ENCODE data around the gene IKBKE.

The IKBKE gene

DNA sequence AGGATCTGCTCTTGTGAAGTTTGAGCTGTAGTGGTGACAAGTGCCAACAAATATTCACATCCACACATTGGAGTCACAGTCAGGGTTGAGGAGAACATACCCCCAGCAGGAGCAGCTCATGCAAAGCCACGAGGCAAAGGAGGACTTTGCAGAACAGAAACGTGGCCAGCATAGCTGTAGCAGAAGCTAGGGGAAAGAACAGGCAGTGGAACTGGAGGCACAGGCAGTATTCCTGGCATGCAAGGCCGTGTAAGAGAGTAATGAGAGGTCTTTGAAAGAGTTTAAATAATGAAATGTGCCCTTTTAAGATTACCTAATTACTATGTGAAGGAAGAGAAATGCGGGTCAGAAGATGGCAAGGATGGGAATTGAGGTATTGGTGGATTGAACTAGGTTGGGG is 40.9 kb upstream of the IKBKE start:
- no peak overlapping the region for H3K4ac ChIP-seq (ENCODE audit: low read length)

DNA sequence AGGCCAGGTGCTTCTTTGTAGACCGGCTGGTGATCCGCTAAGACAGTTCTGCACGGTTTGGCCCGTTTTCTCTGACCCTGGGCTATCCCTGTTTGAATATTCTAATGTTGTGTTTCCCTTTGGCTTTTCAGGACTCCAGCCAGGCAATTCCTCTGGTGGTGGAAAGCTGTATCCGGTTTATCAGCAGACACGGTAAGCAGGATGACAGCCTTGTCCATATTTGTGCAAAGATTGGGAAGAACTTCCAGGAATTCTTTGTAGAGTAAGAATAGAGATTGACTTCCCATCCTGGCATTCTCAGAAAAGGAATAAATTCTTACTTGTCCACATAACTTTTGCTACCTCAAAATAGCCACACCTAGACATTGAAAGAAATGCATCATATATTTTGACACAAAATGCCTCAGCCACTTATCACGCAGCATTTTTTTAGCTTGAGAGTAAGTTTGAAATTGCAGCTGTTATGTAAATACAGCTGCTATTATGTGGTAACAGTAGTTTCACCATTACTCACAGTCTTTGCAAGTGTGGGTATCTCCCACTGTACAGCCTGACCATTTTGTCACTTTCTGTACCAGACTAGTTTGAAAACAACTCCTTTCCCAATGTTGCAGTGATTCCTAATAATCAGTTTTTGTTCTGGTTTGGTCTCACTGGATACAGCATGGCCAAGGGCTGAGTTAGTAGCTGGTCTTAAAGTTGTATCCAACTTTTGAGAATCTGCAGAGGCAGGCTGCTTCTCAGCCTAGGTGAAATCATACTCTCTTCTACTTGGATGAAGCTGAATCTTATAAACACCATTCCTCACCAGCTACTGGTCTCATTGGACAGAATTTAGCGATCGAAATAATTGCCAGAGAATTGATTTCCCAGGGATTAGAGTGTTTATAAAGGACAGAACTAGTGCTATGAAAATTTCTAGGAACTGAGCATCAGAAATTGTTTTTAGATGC is 40.0 kb upstream of the IKBKE start:
- Histone ChIP-seq H3K4me1 (ENCODE audit: control insufficient read depth in 2 of 2, insufficient read depth in 1 of 2, low read depth in 1 of 2, low read length in 2 of 2) (no peaks in the 10 kb centered on the region), H2BK12ac (ENCODE audit: low read length) (no peak overlapping the region), H3K18ac (ENCODE audit: low read length) (no peak overlapping the region), H2AFZ (ENCODE audit: low read length) (no peak overlapping the region), H2AK5ac (ENCODE audit: low read depth, low read length) (no peak overlapping the region), H3K27me3 (ENCODE audit: control insufficient read depth in 3 of 3, insufficient read depth in 3 of 3, low read depth in 1 of 3, low read length in 3 of 3) (no peaks in the 10 kb centered on the region), H3K14ac (ENCODE audit: low read length) (no peak overlapping the region), H2BK5ac (ENCODE audit: low read length) (no peak overlapping the region), H4K8ac (ENCODE audit: low read depth, low read length) (no peak overlapping the region), H2BK15ac (ENCODE audit: low read length) (no peak overlapping the region), H3K23ac (ENCODE audit: low read depth, low read length, poor library complexity) (no peak overlapping the region), H3K9me3 (replicated peaks in 1 of 2; ENCODE audit: control insufficient read depth in 2 of 2, insufficient read depth in 1 of 2, low read depth in 1 of 2, low read length in 2 of 2) (no peaks in the 10 kb centered on the region), H3K4ac (ENCODE audit: low read length) (no peak overlapping the region), H3K4me3 (ENCODE audit: low read length in 2 of 2) (no peak overlapping the region), H3K36me3 (replicated peaks in 1 of 2; ENCODE audit: control insufficient read depth in 2 of 2, insufficient read depth in 2 of 2, low read length in 2 of 2) (peaks cover 12 to 99% of the 10 kb centered on the region in 2 donors), H2BK120ac (ENCODE audit: low read depth, low read length) (no peak overlapping the region), H4K91ac (ENCODE audit: low read depth, low read length, poor library complexity) (no peak overlapping the region), H3K79me1 (ENCODE audit: low read depth, low read length) (no peaks in the 10 kb centered on the region), H3K4me2 (ENCODE audit: insufficient read depth, low read length, poor library complexity, severe bottlenecking) (no peak overlapping the region), H3K27ac (replicated peaks; ENCODE audit: low read length) (no peak overlapping the region), H3K9ac (ENCODE audit: low read depth, low read length, poor library complexity) (no peak overlapping the region)
- no peak for DNase-seq (ENCODE audit: low spot score)
- no CpG with 5 or more reads among the region's 9 CpGs for whole genome bisulfite sequencing, 2 donors (ENCODE audit: extremely low coverage in 2 of 2, insufficient read length in 2 of 2, insufficient replicate concordance in 1 of 2)

More for the DNA sequence above, 40.9 kb upstream of the IKBKE start:
- Histone ChIP-seq H4K91ac (ENCODE audit: low read depth, low read length, poor library complexity) (no peak overlapping the region), H3K36me3 (replicated peaks in 1 of 2; ENCODE audit: control insufficient read depth in 2 of 2, insufficient read depth in 2 of 2, low read length in 2 of 2) (peaks cover 15 to 99% of the 10 kb centered on the region in 2 donors), H3K4me2 (ENCODE audit: insufficient read depth, low read length, poor library complexity, severe bottlenecking) (no peak overlapping the region), H3K27ac (replicated peaks; ENCODE audit: low read length) (no peak overlapping the region), H3K9ac (ENCODE audit: low read depth, low read length, poor library complexity) (peak overlapping the region; percentile 27), H3K4me1 (ENCODE audit: control insufficient read depth in 2 of 2, insufficient read depth in 1 of 2, low read depth in 1 of 2, low read length in 2 of 2) (no peaks in the 10 kb centered on the region), H3K4me3 (ENCODE audit: low read length in 2 of 2) (no peak overlapping the region), H2BK15ac (ENCODE audit: low read length) (no peak overlapping the region), H2BK12ac (ENCODE audit: low read length) (no peak overlapping the region), H3K27me3 (ENCODE audit: control insufficient read depth in 3 of 3, insufficient read depth in 3 of 3, low read depth in 1 of 3, low read length in 3 of 3) (no peaks in the 10 kb centered on the region), H3K79me1 (ENCODE audit: low read depth, low read length) (no peaks in the 10 kb centered on the region), H3K9me3 (replicated peaks in 1 of 2; ENCODE audit: control insufficient read depth in 2 of 2, insufficient read depth in 1 of 2, low read depth in 1 of 2, low read length in 2 of 2) (no peaks in the 10 kb centered on the region), H2BK120ac (ENCODE audit: low read depth, low read length) (no peak overlapping the region), H2BK5ac (ENCODE audit: low read length) (no peak overlapping the region), H3K18ac (ENCODE audit: low read length) (no peak overlapping the region), H4K8ac (ENCODE audit: low read depth, low read length) (no peak overlapping the region), H3K14ac (ENCODE audit: low read length) (no peak overlapping the region), H2AFZ (ENCODE audit: low read length) (no peak overlapping the region), H3K23ac (ENCODE audit: low read depth, low read length, poor library complexity) (no peak overlapping the region), H2AK5ac (ENCODE audit: low read depth, low read length) (no peak overlapping the region)
- no CpG with 5 or more reads among the region's 4 CpGs for WGBS, 2 donors (ENCODE audit: extremely low coverage in 2 of 2, insufficient read length in 2 of 2, insufficient replicate concordance in 1 of 2)
- no peak for DNase-seq (ENCODE audit: low spot score)

DNA sequence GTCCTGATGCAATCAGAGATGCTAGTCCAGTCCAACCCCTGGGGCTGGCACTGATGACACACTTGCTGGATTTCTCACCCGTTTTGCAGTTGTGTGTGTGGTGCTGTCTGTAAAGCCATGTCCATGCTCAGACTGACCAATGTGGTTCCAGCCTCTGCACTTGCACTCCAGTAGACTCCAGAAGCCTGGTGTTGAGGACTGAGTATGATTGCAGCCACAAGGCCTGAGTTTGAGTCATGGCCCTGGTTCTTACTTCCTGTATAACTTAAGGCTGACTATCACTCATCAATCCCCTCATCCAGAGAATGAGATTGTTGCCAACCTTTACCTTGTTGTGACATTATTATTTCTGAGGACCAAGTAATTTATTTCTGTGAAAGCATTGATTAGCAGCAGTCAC is 34.8 kb upstream of the IKBKE start:
- Histone ChIP-seq H3K4me3 (ENCODE audit: low read length in 2 of 2) (no peak overlapping the region), H2AK5ac (ENCODE audit: low read depth, low read length) (no peak overlapping the region), H3K9me3 (replicated peaks in 1 of 2; ENCODE audit: control insufficient read depth in 2 of 2, insufficient read depth in 1 of 2, low read depth in 1 of 2, low read length in 2 of 2) (peaks cover 0 to 2% of the 10 kb centered on the region in 2 donors), H3K18ac (ENCODE audit: low read length) (no peak overlapping the region), H4K91ac (ENCODE audit: low read depth, low read length, poor library complexity) (no peak overlapping the region), H3K14ac (ENCODE audit: low read length) (no peak overlapping the region), H3K4me2 (ENCODE audit: insufficient read depth, low read length, poor library complexity, severe bottlenecking) (no peak overlapping the region), H2BK15ac (ENCODE audit: low read length) (no peak overlapping the region), H2BK120ac (ENCODE audit: low read depth, low read length) (no peak overlapping the region), H3K79me1 (ENCODE audit: low read depth, low read length) (no peaks in the 10 kb centered on the region), H3K27me3 (ENCODE audit: control insufficient read depth in 3 of 3, insufficient read depth in 3 of 3, low read depth in 1 of 3, low read length in 3 of 3) (no peaks in the 10 kb centered on the region), H3K23ac (ENCODE audit: low read depth, low read length, poor library complexity) (no peak overlapping the region), H2BK12ac (ENCODE audit: low read length) (no peak overlapping the region), H3K9ac (ENCODE audit: low read depth, low read length, poor library complexity) (no peak overlapping the region), H2AFZ (ENCODE audit: low read length) (no peak overlapping the region), H3K36me3 (replicated peaks in 1 of 2; ENCODE audit: control insufficient read depth in 2 of 2, insufficient read depth in 2 of 2, low read length in 2 of 2) (peaks cover 26 to 100% of the 10 kb centered on the region in 2 donors), H3K4me1 (ENCODE audit: control insufficient read depth in 2 of 2, insufficient read depth in 1 of 2, low read depth in 1 of 2, low read length in 2 of 2) (no peaks in the 10 kb centered on the region), H3K4ac (ENCODE audit: low read length) (no peak overlapping the region), H4K8ac (ENCODE audit: low read depth, low read length) (no peak overlapping the region), H2BK5ac (ENCODE audit: low read length) (no peak overlapping the region), H3K27ac (replicated peaks; ENCODE audit: low read length) (no peak overlapping the region)
- no peak for DNase-seq (ENCODE audit: low spot score)
- WGBS, 2 donors (ENCODE audit: extremely low coverage in 2 of 2, insufficient read length in 2 of 2, insufficient replicate concordance in 1 of 2): no CpG with 5 or more reads among the region's 1 CpG

DNA sequence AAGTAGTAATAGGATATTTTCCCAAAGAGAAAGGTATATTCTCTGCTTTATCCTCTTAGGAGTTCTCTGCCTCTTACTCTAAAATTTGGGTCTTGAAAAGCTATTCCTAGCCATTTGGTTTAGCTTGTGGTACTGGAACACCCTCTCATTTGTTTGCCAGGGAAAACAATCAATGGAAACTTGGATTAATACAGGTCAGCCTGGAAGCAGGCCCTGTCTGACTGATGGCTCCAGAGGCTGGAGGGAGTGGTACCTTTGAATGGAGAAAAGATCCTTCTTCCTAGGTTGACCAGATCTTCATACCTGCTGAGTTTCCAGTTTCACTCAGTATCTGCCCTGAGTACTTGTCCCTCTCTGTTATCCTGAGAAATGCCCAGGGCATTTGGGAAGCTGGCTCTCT is 31.7 kb upstream of the IKBKE start:
- Histone ChIP-seq H3K79me1 (ENCODE audit: low read depth, low read length) (no peaks in the 10 kb centered on the region), H2BK120ac (ENCODE audit: low read depth, low read length) (no peak overlapping the region), H3K27ac (replicated peaks; ENCODE audit: low read length) (no peak overlapping the region), H3K9ac (ENCODE audit: low read depth, low read length, poor library complexity) (no peak overlapping the region), H3K36me3 (replicated peaks in 1 of 2; ENCODE audit: control insufficient read depth in 2 of 2, insufficient read depth in 2 of 2, low read length in 2 of 2) (peaks cover 33 to 100% of the 10 kb centered on the region in 2 donors), H2BK5ac (ENCODE audit: low read length) (no peak overlapping the region), H3K14ac (ENCODE audit: low read length) (no peak overlapping the region), H2AK5ac (ENCODE audit: low read depth, low read length) (no peak overlapping the region), H2BK15ac (ENCODE audit: low read length) (no peak overlapping the region), H3K9me3 (replicated peaks in 1 of 2; ENCODE audit: control insufficient read depth in 2 of 2, insufficient read depth in 1 of 2, low read depth in 1 of 2, low read length in 2 of 2) (peaks cover 0 to 5% of the 10 kb centered on the region in 2 donors), H3K27me3 (ENCODE audit: control insufficient read depth in 3 of 3, insufficient read depth in 3 of 3, low read depth in 1 of 3, low read length in 3 of 3) (no peaks in the 10 kb centered on the region), H4K8ac (ENCODE audit: low read depth, low read length) (no peak overlapping the region), H3K18ac (ENCODE audit: low read length) (no peak overlapping the region), H3K4ac (ENCODE audit: low read length) (no peak overlapping the region), H2AFZ (ENCODE audit: low read length) (no peak overlapping the region), H3K23ac (ENCODE audit: low read depth, low read length, poor library complexity) (no peak overlapping the region), H3K4me2 (ENCODE audit: insufficient read depth, low read length, poor library complexity, severe bottlenecking) (no peak overlapping the region), H3K4me3 (ENCODE audit: low read length in 2 of 2) (no peak overlapping the region), H4K91ac (ENCODE audit: low read depth, low read length, poor library complexity) (no peak overlapping the region), H3K4me1 (ENCODE audit: control insufficient read depth in 2 of 2, insufficient read depth in 1 of 2, low read depth in 1 of 2, low read length in 2 of 2) (no peaks in the 10 kb centered on the region), H2BK12ac (ENCODE audit: low read length) (no peak overlapping the region)
- DNase-seq (ENCODE audit: low spot score): no peak

All from neuronal stem cell (in vitro differentiated cells).